ENCODE measurements around the gene TNNI3K. TPM values are rescaled to one million over a fixed set of nuclear protein-coding genes. Genes with fewer than 3 reads are reported as not detected.

Gene TNNI3K
- total and polyA plus RNA-seq, 2 of the 8 experiments (the other 6 are each of a cell fraction or from before 2014, with no cell fraction given): 0.41 to 0.48 TPM

GRCh38 chr1:74471470-74471869 lies 236.3 kb downstream of the TNNI3K start (continued):
- TF ChIP-seq CHD7 (IDR thresholded peaks at IDR 0.05; ENCODE audit: insufficient replicate concordance, low read length) (no peak), GABPA (IDR thresholded peaks at IDR 0.05; ENCODE audit: borderline replicate concordance, insufficient read depth, low read length) (no peak), BRCA1 (IDR thresholded peaks at IDR 0.05; ENCODE audit: low read depth, low read length) (no peak), CHD2 (IDR thresholded peaks at IDR 0.05; ENCODE audit: low read length) (no peak), TAF7 (optimal IDR thresholded peaks at IDR 0.05; ENCODE audit: borderline replicate concordance, low read depth, low read length) (no peak), SIRT6 (IDR thresholded peaks at IDR 0.05; ENCODE audit: low read length) (no peak), ASH2L (IDR thresholded peaks at IDR 0.05; ENCODE audit: low read length) (no peak), EP300 (IDR thresholded peaks at IDR 0.05; ENCODE audit: borderline replicate concordance in 1 of 2, low read depth in 2 of 2, low read length in 2 of 2) (no peak), POLR2AphosphoS5 (IDR thresholded peaks at IDR 0.05; ENCODE audit: low read depth, low read length) (no peak), FOSL1 (IDR thresholded peaks at IDR 0.05; ENCODE audit: insufficient read depth, low read depth, low read length) (no peak), CBX8 (IDR thresholded peaks at IDR 0.05; ENCODE audit: borderline replicate concordance, low read depth, low read length) (no peak)

Measured in H1 (cell line).